ENCODE measurements around the gene RENBP.

RENBP gene

GRCh38 chrX:153973127-153974002 is 28.9 kb upstream of the RENBP start (continued):
- TF ChIP-seq ZNF830 (tag by site-specific recombination; IDR thresholded peaks at IDR 0.05; ENCODE audit: low read depth) (no peak), ZBTB10 (tag by site-specific recombination; IDR thresholded peaks at IDR 0.05) (no peak), ZBTB20 (tag by site-specific recombination; IDR thresholded peaks at IDR 0.05) (peak; percentile 33; the same call in 1 of the 2 replicates), ZNF473 (tag by site-specific recombination; IDR thresholded peaks at IDR 0.05) (no peak), ZNF555 (tag by site-specific recombination; conservative IDR thresholded peaks at IDR 0.05) (no peak), ZFP37 (tag by site-specific recombination; IDR thresholded peaks at IDR 0.05) (no peak; the same call in 1 of the 2 replicates), ZNF362 (tag by site-specific recombination; IDR thresholded peaks at IDR 0.05) (no peak), ZNF544 (tag by site-specific recombination; IDR thresholded peaks at IDR 0.05) (no peak), ZNF645 (tag by site-specific recombination; IDR thresholded peaks at IDR 0.05) (no peak), ZNF701 (tag by site-specific recombination; IDR thresholded peaks at IDR 0.05) (no peak), ZFP69B (tag by site-specific recombination; IDR thresholded peaks at IDR 0.05) (no peak), PATZ1 (tag by site-specific recombination; IDR thresholded peaks at IDR 0.05) (peak; percentile 32; the same call in 1 of the 2 replicates), ZBTB6 (tag by site-specific recombination; IDR thresholded peaks at IDR 0.05) (no peak), WT1 (tag by site-specific recombination; IDR thresholded peaks at IDR 0.05) (peak; percentile 50; the same call in 1 of the 2 replicates), ZNF529 (tag by site-specific recombination; IDR thresholded peaks at IDR 0.05; ENCODE audit: insufficient replicate concordance) (no peak), ZNF324 (tag by site-specific recombination; IDR thresholded peaks at IDR 0.05) (no peak), ZSCAN5A (tag by site-specific recombination; IDR thresholded peaks at IDR 0.05) (no peak), ZNF155 (tag by site-specific recombination; IDR thresholded peaks at IDR 0.05) (no peak), SETDB1 (IDR thresholded peaks at IDR 0.05; ENCODE audit: insufficient read length, low read length) (no peak), ZNF707 (tag by site-specific recombination; IDR thresholded peaks at IDR 0.05) (no peak), MYNN (tag by site-specific recombination; IDR thresholded peaks at IDR 0.05; ENCODE audit: borderline replicate concordance) (no peak), ZNF658 (tag by site-specific recombination; IDR thresholded peaks at IDR 0.05) (no peak), ZNF548 (tag by site-specific recombination; IDR thresholded peaks at IDR 0.05) (no peak), PRDM1 (tag by site-specific recombination; IDR thresholded peaks at IDR 0.05) (no peak), ZNF561 (tag by site-specific recombination; IDR thresholded peaks at IDR 0.05; ENCODE audit: borderline replicate concordance) (no peak), HOXD13 (CRISPR knock-in tag; IDR thresholded peaks at IDR 0.05; ENCODE audit: borderline replicate concordance) (no peak), KLF9 (tag by site-specific recombination; IDR thresholded peaks at IDR 0.05; ENCODE audit: low read depth) (no peak), ZNF202 (tag by site-specific recombination; IDR thresholded peaks at IDR 0.05; ENCODE audit: borderline replicate concordance) (no peak), ZNF670 (tag by site-specific recombination; IDR thresholded peaks at IDR 0.05; ENCODE audit: low read depth) (no peak), SCRT1 (tag by site-specific recombination; IDR thresholded peaks at IDR 0.05; ENCODE audit: borderline replicate concordance) (no peak)
